IPS DF 6.9 (cell line): ENCODE data around the gene SKIDA1.
"Not testable (repeated sequence)": the region's sequence is repeated elsewhere in the genome, so short reads cannot be mapped to it uniquely, and the experiment has no call there.

Source experiments
- DNase-seq: peaks from one replicate; pipeline ENCODE4 v3.0.0-alpha.2; 2013; ENCODE audit warnings: low read depth, low spot score
- H3K27ac ChIP-seq: one replicate; pipeline ENCODE4 v1.5.1; 2013; ENCODE audit warnings: low read length, control low read depth
- H3K27me3 ChIP-seq: 2 replicates; pipeline ENCODE4 v1.6.1; 2013; ENCODE audit warnings: mild to moderate bottlenecking, low read length; ENCODE audit not compliant: control insufficient read depth, insufficient read depth
- H3K36me3 ChIP-seq: 2 replicates; pipeline ENCODE4 v1.6.1; 2013; ENCODE audit warnings: low read length; ENCODE audit not compliant: control insufficient read depth, insufficient read depth
- H3K4me1 ChIP-seq: 2 replicates; pipeline ENCODE4 v1.6.1; 2013; ENCODE audit warnings: low read length; ENCODE audit not compliant: control insufficient read depth, insufficient read depth
- H3K4me3 ChIP-seq: 2 replicates; pipeline ENCODE4 v1.5.1; 2013; ENCODE audit warnings: mild to moderate bottlenecking, low read length
- H3K9me3 ChIP-seq: 2 replicates; pipeline ENCODE4 v1.6.1; 2013; ENCODE audit warnings: low read length, inconsistent platforms; ENCODE audit not compliant: control insufficient read depth, insufficient read depth
- WGBS: extraction: QIAGEN DNeasy Blood & Tissue Kit; methylation state at CpG from one replicate; pipeline ENCODE4 v1.1.7; 2013; ENCODE audit warnings: mixed read lengths, missing lambda C conversion rate; ENCODE audit not compliant: insufficient read length, insufficient coverage; 5-methylcytosine and 5-hydroxymethylcytosine counted together

The SKIDA1 gene

DNA sequence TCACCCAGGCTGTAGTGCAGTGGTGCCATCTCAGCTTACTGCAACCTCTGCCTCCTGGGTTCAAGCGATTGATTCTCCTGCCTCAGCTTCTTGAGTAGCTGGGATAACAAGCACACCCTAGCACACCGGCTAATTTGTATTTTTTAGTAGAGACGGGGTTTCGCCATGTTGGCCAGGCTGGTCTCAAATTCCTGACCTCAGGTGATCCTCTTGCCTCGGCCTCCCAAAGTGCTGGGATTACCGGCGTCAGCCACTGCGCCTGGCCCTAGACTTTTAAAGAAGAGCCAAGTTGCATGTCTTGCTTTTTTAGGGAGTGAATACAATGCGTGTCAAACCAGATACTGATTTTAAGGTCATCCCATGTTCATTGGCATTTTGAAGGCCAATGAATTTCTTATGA is 10.5 kb upstream of the SKIDA1 start:
- H3K4me1 ChIP-seq, H3K9me3 ChIP-seq, H3K36me3 ChIP-seq, H3K27ac ChIP-seq, H3K4me3 ChIP-seq, H3K27me3 ChIP-seq, DNase-seq: not testable (repeated sequence)
- WGBS: no CpG with 5 or more reads among the region's 9 CpGs

GRCh38 chr10:21535494-21535965 is 10.0 kb upstream of the SKIDA1 start:
- H3K4me3 ChIP-seq: peak overlapping the region; percentile 90; the same call in 1 of the 2 replicates
- no peak for DNase-seq
- H3K9me3 ChIP-seq: no peaks in the 10 kb centered on the region
- no peaks in the 10 kb centered on the region for H3K27me3 ChIP-seq
- no CpG with 5 or more reads among the region's 9 CpGs for WGBS
- no peak overlapping the region for H3K27ac ChIP-seq
- 0 out of 2 replicates have a peak, but pooled peaks cover 2% of the 10 kb centered on the region for H3K36me3 ChIP-seq
- 0 out of 2 replicates have a peak, but pooled peaks cover 2% of the 10 kb centered on the region for H3K4me1 ChIP-seq

DNA sequence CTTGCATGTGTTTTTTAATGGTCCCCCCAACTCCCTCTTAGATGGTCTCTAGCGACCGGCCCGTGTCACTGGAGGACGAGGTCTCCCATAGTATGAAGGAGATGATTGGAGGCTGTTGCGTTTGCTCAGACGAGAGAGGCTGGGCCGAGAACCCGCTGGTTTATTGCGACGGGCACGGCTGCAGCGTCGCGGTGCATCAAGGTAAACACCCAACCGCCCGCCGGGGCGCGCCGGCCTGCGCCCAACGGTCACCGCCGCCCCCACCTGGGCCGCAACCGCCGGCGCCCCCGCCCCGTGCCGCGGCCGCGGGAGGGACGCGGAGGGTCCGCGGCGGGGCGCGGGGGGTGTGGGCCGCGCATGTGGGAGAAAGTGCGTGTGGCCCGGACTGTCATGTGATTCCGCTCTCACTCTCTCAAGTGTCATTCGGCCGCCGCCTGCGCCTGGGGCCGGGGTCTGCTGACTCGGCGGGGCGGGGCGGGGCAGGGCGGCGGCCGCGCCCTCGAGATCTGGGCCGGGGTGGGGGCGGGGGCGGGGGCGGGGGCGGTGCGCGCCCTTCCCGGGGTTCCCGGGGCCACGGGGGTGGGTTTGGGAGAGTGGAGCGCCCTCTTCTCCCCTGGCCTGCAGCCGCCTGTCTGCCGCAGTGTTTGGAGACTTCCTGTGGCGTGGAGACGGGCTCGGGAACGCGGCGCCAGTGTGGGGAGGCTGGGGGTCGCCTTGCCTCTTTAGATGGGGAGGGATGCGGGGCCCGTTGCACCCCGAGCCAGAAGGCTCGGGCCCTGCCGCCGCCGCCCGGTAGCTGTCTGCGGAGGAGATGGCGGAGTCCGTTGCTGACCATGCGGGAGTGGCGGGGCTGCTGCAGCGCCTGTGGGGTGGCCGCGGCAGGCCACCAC is 9.4 kb upstream of the SKIDA1 start:
- WGBS: no CpG with 5 or more reads among the region's 96 CpGs
- Histone ChIP-seq H3K4me3 (peak overlapping the region; percentile 90), H3K27ac (no peak overlapping the region), H3K4me1 (0 out of 2 replicates have a peak, but pooled peaks cover 2% of the 10 kb centered on the region), H3K36me3 (no peaks in the 10 kb centered on the region), H3K9me3 (no peaks in the 10 kb centered on the region), H3K27me3 (no peaks in the 10 kb centered on the region)
- no peak for DNase-seq

GRCh38 chr10:21534280-21534586 is 8.8 kb upstream of the SKIDA1 start:
- no CpG with 5 or more reads among the region's 26 CpGs for WGBS

DNA sequence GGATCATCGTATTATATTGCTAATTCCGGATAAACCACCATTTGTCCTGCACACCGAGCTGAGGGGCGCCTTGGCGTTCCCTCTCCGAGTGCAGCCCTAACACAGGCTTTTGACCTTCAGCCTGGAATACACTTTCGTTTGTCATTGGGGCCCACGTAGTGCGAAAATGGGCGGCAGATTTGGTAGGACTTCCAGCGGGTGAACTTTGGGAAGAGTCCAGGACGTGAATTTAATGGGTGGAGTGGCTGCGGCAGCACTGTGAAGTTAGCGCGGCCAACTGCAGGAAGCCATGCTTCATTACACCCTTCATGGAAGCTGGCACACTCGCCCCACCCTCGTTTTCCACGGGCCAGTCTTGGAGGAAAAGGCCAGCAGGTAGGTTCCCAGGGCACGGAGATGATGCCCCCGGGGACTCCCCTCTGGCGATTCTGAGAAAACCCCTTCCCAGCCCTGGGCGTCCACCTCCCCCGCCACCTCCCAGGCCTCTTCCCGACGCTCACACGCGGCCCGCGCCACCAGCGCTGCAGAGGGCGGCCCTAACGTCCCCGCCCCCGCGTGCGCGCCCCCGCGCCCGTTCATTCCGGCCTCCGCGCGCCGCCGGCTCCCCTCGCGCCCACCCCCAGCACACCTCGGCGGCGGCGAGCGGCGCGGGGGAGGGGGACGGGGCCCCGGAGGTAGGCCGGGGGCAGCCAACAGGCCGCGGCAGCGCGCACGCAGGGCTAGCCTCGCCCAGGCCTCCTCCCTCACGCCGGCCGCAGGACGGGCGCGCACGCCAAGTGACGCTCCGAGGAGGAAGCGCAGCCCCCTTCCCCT is 8.2 kb upstream of the SKIDA1 start, which contains the start of gene MLLT10:
TSS of gene MLLT10 (plus strand) at position 766 of the 813 bp plus-strand sequence. CDS start 413 bp downstream, outside the sequence.
- WGBS: no CpG with 5 or more reads among the region's 74 CpGs
- DNase-seq: peak; percentile 93
- Histone ChIP-seq H3K4me3 (peak within 1 kb of the TSS; percentile 90; the same call in 1 of the 2 replicates), H3K36me3 (no peaks in the 10 kb centered on the region), H3K27me3 (no peaks in the 10 kb centered on the region), H3K9me3 (no peaks in the 10 kb centered on the region), H3K4me1 (0 out of 2 replicates have a peak, but pooled peaks cover 2% of the 10 kb centered on the region), H3K27ac (peak within 1 kb of the TSS; percentile 41)

More at GRCh38 chr10:21534280-21534586, 8.8 kb upstream of the SKIDA1 start:
- no peaks in the 10 kb centered on the region for H3K27me3 ChIP-seq
- no peak overlapping the region for H3K27ac ChIP-seq
- H3K36me3 ChIP-seq: no peaks in the 10 kb centered on the region
- H3K9me3 ChIP-seq: no peaks in the 10 kb centered on the region
- H3K4me1 ChIP-seq: 0 out of 2 replicates have a peak, but pooled peaks cover 2% of the 10 kb centered on the region
- no peak for DNase-seq
- H3K4me3 ChIP-seq: peak overlapping the region; percentile 66; the same call in 1 of the 2 replicates

DNA sequence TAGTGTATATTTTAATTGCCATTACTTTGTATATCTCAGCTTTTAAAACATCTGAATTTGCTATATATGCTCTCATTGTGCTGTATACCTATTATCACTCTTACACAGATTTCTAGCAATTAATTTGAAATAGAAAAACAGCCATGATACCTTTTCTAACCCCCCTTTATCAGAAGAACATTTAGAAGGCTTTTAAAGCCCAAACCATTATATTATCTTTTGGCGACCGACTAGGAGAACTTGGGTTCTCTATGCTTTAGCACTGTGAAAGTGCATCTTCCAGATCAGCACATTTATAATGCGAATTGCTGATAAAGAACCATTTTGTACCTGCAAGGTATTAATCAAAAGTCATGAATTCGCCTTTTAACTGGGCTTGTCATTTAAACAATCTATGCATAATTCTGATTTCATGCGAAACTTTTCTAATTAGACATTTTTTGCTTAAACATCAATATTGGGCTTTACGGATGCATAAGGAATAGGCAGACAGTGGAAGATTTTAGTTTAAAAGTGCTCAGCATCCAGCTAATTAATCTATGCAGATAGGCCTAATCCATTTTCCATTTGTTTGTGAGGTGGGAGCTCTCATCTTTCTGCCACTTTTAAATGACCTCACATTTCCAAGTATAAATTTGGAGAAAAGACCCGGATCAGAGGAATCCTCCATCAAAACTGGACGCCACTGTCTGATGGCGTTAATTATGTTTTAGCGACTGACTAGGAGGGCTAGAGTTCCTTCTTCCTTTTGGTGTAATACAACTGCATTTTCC is 7.4 kb upstream of the SKIDA1 start:
- Histone ChIP-seq H3K36me3 (no peaks in the 10 kb centered on the region), H3K4me1 (0 out of 2 replicates have a peak, but pooled peaks cover 2% of the 10 kb centered on the region), H3K4me3 (peak overlapping the region; percentile 66; the same call in 1 of the 2 replicates), H3K27ac (peak overlapping the region; percentile 41), H3K27me3 (no peaks in the 10 kb centered on the region), H3K9me3 (no peaks in the 10 kb centered on the region)
- no CpG with 5 or more reads among the region's 10 CpGs for WGBS
- DNase-seq: no peak

DNA sequence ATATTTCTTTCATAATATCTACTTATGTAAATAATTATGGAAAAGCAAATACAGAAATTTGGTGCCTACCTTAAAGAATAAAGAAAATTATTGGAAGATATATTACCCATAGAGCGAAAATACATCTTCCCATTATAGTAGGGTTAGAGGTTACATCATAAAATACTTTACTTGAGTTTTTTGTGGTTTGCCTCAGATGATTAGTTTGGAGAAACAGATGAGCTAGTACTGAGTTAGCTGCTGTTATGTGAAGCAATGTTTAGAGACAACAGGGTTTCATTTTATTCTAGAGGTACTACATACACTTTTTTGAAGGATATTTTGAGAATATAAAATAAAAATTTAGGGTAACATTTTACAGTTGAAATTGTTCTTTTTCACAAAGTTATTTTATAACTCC is 5.7 kb upstream of the SKIDA1 start:
- Histone ChIP-seq H3K27ac (no peak overlapping the region), H3K27me3 (no peaks in the 10 kb centered on the region), H3K36me3 (no peaks in the 10 kb centered on the region), H3K4me3 (no peak overlapping the region), H3K4me1 (no peaks in the 10 kb centered on the region), H3K9me3 (no peaks in the 10 kb centered on the region)
- no CpG with 5 or more reads among the region's 1 CpG for WGBS
- no peak for DNase-seq

- Histone ChIP-seq H3K4me3 (no peak overlapping the region), H3K4me1 (no peaks in the 10 kb centered on the region), H3K27me3 (no peaks in the 10 kb centered on the region), H3K9me3 (no peaks in the 10 kb centered on the region), H3K36me3 (no peaks in the 10 kb centered on the region), H3K27ac (no peak overlapping the region)
- DNase-seq: no peak
- no CpG with 5 or more reads among the region's 1 CpG for WGBS
Observed at GRCh38 chr10:21530641-21531040, 5.2 kb upstream of the SKIDA1 start.

GRCh38 chr10:21530168-21530567 is 4.7 kb upstream of the SKIDA1 start:
- Histone ChIP-seq H3K9me3 (no peaks in the 10 kb centered on the region), H3K27me3 (no peaks in the 10 kb centered on the region), H3K4me3 (no peak overlapping the region), H3K27ac (no peak overlapping the region), H3K36me3 (no peaks in the 10 kb centered on the region), H3K4me1 (no peaks in the 10 kb centered on the region)
- DNase-seq: no peak
- no CpG with 5 or more reads among the region's 1 CpG for WGBS
